ENCODE data around the gene MYB.

The MYB gene

GRCh38 chr6:135191508-135192255, 10.6 kb downstream of the MYB start:
- no peak for DNase-seq

DNA sequence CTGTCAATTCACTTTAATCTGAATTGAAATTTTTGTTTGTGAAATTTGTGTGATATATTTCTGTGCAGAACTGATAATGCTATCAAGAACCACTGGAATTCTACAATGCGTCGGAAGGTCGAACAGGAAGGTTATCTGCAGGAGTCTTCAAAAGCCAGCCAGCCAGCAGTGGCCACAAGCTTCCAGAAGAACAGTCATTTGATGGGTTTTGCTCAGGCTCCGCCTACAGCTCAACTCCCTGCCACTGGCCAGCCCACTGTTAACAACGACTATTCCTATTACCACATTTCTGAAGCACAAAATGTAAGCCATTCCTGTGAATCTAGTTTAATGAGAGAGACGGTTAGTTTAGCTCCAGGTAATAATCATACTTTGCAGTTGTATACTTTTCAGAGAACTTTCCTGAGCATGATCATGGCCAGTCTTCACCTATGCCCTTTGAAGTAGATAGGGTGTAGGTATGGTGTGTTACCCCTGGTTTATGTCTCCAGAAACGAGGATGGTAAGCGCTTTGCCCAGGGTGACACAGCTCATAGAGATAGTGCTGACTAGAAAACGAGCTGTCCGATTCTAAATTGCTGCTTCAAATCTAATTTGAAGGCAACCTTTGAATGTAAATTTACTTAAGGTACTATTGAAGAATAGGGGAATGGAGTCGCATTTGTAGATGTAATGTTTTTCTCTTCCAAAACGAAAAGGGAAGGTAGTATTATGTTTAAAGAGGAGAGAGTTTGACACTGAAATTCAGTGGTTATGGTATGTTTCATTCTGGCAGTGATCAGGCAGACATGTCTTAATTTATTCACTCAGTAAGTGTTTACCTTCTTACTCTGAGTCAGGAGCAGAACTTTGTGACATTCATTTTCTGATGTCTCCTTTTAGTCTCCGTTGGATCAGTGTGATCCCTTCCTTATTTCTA, 11.4 kb downstream of the MYB start:
- no peak for DNase-seq

DNA sequence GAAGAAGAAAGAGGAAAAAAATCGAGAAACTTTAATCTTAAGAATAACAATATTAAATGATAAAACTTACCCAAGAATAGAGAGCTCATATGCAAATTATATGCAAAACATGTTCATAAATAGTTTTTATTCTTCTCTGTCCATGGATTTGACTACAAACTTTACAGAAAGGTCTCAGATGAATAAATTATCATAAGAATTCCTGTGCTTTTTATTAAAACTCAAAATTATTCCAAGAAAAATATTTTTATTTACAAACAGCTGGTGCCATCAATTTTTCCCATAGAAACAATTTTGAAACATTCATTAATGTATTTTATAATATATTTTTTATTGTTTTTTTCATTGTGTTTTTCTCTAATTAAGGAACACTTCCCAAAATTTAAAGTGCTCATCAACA, 12.1 kb downstream of the MYB start:
- DNase-seq: no peak

DNA sequence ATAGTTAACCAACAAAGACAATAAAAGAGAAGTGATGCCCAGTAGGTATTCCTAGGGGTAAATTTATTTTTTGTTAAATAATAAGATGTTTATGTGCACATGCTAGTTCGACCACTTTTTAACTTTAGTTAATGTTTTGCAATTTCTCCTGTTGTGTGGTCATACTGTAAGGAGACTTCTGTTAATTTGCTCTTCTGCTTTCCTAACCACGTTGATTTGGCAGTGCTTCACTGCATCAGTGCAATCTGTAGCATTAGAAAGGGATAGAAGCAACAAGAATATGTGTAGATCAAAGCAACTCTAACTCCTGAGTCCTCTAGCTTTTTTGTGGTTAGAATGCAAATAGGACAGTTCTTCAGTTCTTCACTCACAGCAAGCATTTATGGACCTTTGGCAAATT, 13.9 kb downstream of the MYB start:
- no peak for DNase-seq

GRCh38 chr6:135195522-135195921, 14.4 kb downstream of the MYB start:
- no peak for DNase-seq

GRCh38 chr6:135196739-135197510, 15.8 kb downstream of the MYB start:
- DNase-seq: no peak

DNA sequence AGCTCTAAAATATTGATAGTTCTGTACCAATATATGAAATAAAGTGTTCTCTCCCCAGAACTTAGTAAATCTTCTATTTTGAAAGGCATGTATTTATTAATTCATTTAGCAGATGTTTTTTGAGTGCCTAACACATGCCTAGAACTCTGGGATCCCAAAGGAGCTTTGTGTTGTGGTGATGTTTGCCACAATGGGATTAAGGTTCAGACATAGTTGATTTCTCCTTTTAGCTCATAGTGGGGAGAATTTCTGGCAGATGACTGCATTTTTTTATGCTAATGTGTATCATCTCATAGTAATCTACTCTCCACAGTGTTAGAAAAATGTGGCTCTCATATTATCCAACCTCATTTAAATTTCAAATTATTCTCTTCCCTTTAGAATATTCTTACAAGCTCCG, 21.7 kb downstream of the MYB start:
- no peak for DNase-seq

GRCh38 chr6:135204951-135205350, 23.8 kb downstream of the MYB start:
- no peak for DNase-seq

GRCh38 chr6:135209803-135210202, 28.7 kb downstream of the MYB start:
- DNase-seq: no peak

GRCh38 chr6:135210632-135211305, 29.7 kb downstream of the MYB start:
- no peak for DNase-seq

- DNase-seq: no peak
Observed at GRCh38 chr6:135211306-135211702, 30.2 kb downstream of the MYB start.

DNA sequence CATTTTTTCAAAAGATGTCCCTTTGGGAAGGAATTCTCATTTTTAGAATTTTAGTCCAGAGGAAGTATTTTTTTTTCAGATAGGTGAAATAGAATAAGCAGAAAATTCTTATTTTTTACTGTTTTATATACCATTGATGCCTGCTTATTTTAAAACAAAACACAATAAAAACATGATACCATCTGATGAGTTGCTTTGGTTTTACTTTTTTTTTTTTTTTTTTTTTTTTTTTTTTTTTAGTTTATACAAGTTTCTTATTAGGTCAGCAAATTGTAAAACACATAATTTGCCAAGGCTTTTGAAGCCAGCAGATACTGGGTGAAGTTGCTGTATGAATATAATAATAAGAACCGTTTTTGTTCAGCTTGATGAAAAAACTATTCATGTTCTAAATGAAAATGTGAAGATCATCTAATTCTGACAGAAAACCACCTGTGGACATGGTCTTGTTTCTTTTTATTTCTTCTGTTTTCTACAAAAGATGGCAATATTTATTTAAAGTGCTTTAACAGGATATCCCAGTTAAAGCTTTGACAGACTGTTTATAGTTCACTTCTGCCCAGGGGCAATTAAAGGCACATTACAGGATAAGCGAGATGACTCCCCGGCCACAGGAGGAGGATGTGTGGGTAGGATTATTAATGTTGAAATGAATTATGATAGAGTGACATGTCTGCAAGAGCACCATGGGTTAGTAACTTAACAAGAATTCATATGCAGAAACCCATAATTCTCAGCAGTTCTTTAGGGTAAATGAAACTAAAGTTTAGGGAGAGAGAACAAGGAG, 31.1 kb downstream of the MYB start:
- DNase-seq: no peak

GRCh38 chr6:135212935-135213334, 31.8 kb downstream of the MYB start:
- no peak for DNase-seq

GRCh38 chr6:135213616-135214015, 32.5 kb downstream of the MYB start:
- no peak for DNase-seq

DNA sequence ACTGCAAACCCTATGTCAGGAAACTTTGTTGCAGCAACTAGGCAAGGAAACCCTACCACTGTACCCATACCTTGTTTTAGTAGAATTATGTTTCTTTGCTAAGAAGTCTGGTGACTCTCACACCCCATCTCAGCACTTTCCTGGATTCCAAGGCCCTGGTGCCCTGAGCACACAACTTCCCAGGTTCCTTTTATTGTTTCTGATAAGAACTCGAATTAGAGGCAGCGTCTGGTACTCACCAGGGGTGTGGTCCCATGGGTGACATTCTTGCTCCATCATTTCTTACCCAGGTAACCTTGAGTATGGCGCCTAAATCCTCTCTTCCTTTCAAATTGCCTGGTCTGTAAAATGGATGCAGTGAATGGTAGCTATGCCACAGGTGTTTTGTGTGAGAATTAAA, 34.1 kb downstream of the MYB start:
- no peak for DNase-seq

GRCh38 chr6:135215563-135215962, 34.5 kb downstream of the MYB start:
- no peak for DNase-seq

DNA sequence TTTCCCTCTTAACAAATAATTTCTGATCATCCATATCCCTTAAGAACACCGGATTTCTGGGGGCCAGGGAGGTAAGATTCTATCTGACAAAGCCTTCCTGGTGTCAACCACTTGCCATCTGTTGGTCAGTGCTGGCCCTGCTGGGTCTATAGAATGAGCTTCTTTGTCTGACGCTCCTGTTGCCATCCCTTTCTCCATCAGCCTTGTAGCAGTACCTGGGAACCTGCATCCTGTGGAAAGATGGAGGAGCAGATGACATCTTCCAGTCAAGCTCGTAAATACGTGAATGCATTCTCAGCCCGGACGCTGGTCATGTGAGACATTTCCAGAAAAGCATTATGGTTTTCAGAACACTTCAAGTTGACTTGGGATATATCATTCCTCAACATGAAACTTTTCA, 36.6 kb downstream of the MYB start:
- DNase-seq: no peak

DNA sequence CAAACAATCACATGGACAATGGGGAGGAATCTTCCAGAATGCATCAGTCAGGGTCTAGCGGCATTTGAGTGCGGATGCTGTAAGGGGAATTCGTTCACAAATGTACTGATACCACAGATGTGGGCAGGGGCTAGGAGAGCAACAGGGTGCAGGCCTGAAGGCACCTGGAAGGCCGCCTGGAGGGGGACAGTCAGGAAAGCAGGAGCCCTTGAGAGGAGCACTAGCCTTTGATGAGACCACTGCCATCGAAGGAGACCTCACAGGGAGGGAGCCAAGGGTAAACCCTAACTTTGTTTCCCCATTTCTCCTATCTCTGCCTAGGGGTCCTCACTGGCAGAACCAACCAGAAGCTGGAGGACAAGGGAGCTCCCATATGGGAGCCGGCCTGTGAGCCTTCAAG, 38.2 kb downstream of the MYB start:
- no peak for DNase-seq

DNA sequence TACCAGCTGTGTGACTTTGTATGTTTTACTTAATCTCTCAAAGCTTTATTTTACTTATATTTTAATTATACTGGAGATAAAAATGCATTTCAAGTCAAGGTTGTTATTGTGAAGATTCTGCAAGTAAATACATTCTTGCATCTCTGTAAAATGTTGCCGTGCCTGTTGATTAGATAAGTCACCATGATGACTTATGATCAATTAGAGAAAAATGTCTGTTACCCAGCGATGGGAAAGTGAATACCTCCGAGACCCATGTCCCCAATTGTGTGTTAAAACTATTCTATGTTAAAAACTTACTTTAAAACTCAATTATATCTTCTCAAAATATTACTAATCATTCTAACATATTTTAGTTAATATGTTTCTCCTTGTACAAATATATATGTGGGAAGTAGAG, 39.9 kb downstream of the MYB start:
- DNase-seq: no peak

DNA sequence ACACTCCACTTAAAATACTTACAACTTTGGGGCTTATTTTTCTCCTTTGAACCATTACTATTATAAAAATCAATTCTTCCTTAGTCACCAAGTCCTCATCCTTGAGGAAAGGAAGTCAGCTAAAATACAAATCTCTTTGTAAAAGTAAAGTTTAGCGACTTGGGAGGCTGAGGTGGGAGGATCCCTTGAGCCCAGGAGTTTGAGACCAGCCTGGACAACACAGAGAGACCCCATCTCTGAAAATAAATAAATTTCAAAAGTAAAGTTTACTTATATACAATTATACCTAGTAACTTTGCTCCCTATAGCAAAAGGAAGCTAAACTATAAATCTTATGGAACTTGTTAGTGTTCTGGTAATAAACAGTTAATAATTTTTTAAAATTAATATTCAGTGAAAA, 40.4 kb downstream of the MYB start:
- DNase-seq: no peak

GRCh38 chr6:135222623-135223022, 41.5 kb downstream of the MYB start:
- DNase-seq: no peak

GRCh38 chr6:135224037-135224647, 43.0 kb downstream of the MYB start:
- no peak for DNase-seq

Measured in midbrain (tissue), 1 donor.